ENCODE measurements around the gene RPA3.

Gene RPA3

GRCh38 chr7:7671361-7671760 lies 47.0 kb downstream of the RPA3 start:
- Histone ChIP-seq H3K36me3 (ENCODE audit: control insufficient read depth, insufficient read depth, low read length) (no peaks in the 10 kb centered on the region), H3K79me2 (peaks cover 4% of the 10 kb centered on the region), H3K9me3 (ENCODE audit: control insufficient read depth, low read length) (no peaks in the 10 kb centered on the region), H3K9ac (no peak overlapping the region), H3K4me3 (ENCODE audit: low read depth, low read length) (no peak overlapping the region), H2AFZ (no peak overlapping the region), H3K27me3 (ENCODE audit: control insufficient read depth, insufficient read depth, low read length) (no peaks in the 10 kb centered on the region), H3K4me2 (ENCODE audit: low read length) (no peak overlapping the region), H3K4me1 (no peaks in the 10 kb centered on the region), H3K27ac (no peak overlapping the region)
- no peak for TF ChIP-seq CTCF (IDR thresholded peaks at IDR 0.05)

DNA sequence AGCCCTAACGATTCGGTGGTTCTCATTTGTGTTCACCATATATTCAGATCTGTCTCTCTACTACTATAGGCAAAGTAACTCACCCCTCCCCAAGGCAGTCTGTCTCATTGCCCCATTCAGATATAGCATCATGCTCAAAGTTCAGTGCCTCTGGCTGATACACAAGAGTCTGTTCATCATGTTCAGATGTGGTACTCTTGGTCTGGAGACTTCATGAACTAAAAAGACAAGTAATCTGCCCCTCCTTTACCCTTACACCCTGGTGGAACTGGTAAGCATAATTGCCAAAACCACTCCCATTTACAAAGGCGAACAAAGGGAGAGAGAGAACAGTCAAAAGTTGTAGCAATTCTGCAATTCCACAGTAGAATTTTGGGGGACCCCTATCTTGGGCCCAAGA lies 47.9 kb downstream of the RPA3 start:
- no peaks in the 10 kb centered on the region for H3K4me1 ChIP-seq
- no peak overlapping the region for H3K27ac ChIP-seq
- H3K4me2 ChIP-seq (ENCODE audit: low read length), result no peak overlapping the region
- TF ChIP-seq CTCF (IDR thresholded peaks at IDR 0.05), result no peak
- H3K79me2 ChIP-seq, result peaks cover 4% of the 10 kb centered on the region
- H3K36me3 ChIP-seq (ENCODE audit: control insufficient read depth, insufficient read depth, low read length), result no peaks in the 10 kb centered on the region
- H2AFZ ChIP-seq, result no peak overlapping the region
- no peak overlapping the region for H3K9ac ChIP-seq
- no peaks in the 10 kb centered on the region for H3K9me3 ChIP-seq (ENCODE audit: control insufficient read depth, low read length)
- H3K4me3 ChIP-seq (ENCODE audit: low read depth, low read length), result no peak overlapping the region
- H3K27me3 ChIP-seq (ENCODE audit: control insufficient read depth, insufficient read depth, low read length), result no peaks in the 10 kb centered on the region

DNA sequence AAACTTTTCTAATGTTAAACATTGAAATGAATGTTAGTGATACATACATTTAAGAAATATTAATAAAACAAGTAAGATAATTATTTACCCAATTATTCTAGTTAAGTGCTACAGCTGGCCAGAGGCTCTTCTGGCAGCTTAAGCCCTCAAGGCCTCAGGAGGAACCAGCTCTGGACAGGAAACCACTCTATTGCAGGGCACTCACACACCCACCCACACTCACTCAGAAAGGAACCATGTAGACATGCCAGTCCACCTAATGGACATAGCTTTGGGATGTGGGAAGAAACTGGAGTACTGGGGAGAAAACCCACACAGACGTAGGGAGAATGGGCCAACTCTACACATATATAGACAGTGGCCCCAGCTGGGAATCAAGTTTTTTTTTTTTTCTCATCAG lies 49.7 kb downstream of the RPA3 start:
- Histone ChIP-seq H2AFZ (no peak overlapping the region), H3K9me3 (ENCODE audit: control insufficient read depth, low read length) (no peaks in the 10 kb centered on the region), H3K27me3 (ENCODE audit: control insufficient read depth, insufficient read depth, low read length) (no peaks in the 10 kb centered on the region), H3K79me2 (peaks cover 4% of the 10 kb centered on the region), H3K4me2 (ENCODE audit: low read length) (no peak overlapping the region), H3K4me3 (ENCODE audit: low read depth, low read length) (no peak overlapping the region), H3K9ac (no peak overlapping the region), H3K27ac (no peak overlapping the region), H3K4me1 (peaks cover 2% of the 10 kb centered on the region), H3K36me3 (ENCODE audit: control insufficient read depth, insufficient read depth, low read length) (no peaks in the 10 kb centered on the region)
- no peak for TF ChIP-seq CTCF (IDR thresholded peaks at IDR 0.05)

- H3K27ac ChIP-seq, result no peak overlapping the region
Measured at GRCh38 chr7:7667187-7667586, 51.2 kb downstream of the RPA3 start.

More at GRCh38 chr7:7667187-7667586, 51.2 kb downstream of the RPA3 start:
- no peak for TF ChIP-seq CTCF (IDR thresholded peaks at IDR 0.05)
- H3K4me1 ChIP-seq, result peaks cover 6% of the 10 kb centered on the region
- H3K79me2 ChIP-seq, result peaks cover 8% of the 10 kb centered on the region
- no peak overlapping the region for H3K9ac ChIP-seq
- no peak overlapping the region for H2AFZ ChIP-seq
- H3K4me3 ChIP-seq (ENCODE audit: low read depth, low read length), result no peak overlapping the region
- H3K9me3 ChIP-seq (ENCODE audit: control insufficient read depth, low read length), result no peaks in the 10 kb centered on the region
- H3K4me2 ChIP-seq (ENCODE audit: low read length), result no peak overlapping the region
- no peaks in the 10 kb centered on the region for H3K27me3 ChIP-seq (ENCODE audit: control insufficient read depth, insufficient read depth, low read length)
- no peaks in the 10 kb centered on the region for H3K36me3 ChIP-seq (ENCODE audit: control insufficient read depth, insufficient read depth, low read length)

Measured in parathyroid adenoma (tissue), 2 donors.